Measurements from ENCODE around the gene PLIN3.
"Not testable (repeated sequence)": the region's sequence is repeated elsewhere in the genome, so short reads cannot be mapped to it uniquely, and the experiment has no call there.

The PLIN3 gene

GRCh38 chr19:4906963-4907362 lies 39.5 kb upstream of the PLIN3 start:
- peaks cover 4 to 31% (median 26%) of the 10 kb centered on the region in 4 experiments for H3K4me1 ChIP-seq (ENCODE audit: control extremely low read depth in 1 of 4, control insufficient read depth in 4 of 4, insufficient read depth in 4 of 4, low read length in 3 of 4)
- peaks cover 0 to 7% (median 0%) of the 10 kb centered on the region in 4 experiments for H3K36me3 ChIP-seq (ENCODE audit: control insufficient read depth in 4 of 4, insufficient read depth in 4 of 4, low read length in 3 of 4)
- 96% methylated on average over 8 of the region's 8 CpGs for WGBS (ENCODE audit: insufficient coverage)
- ChIA-PET POLR2A (interaction anchor here (0.6 to 0.7 kb wide), 3 partner anchors 40 to 1531 kb away, joined by 3 to 8 read pairs (median 5); partner anchors contain the start of gene KDM4B), CTCF (interaction anchor here (1.7 to 3.0 kb wide), 2 partner anchors 10 to 125 kb away, joined by 4 to 8 read pairs; no protein-coding TSS in a partner anchor)
- no peak overlapping the region for H3K4me3 ChIP-seq (ENCODE audit: control insufficient read depth in 1 of 7, extremely low read depth in 1 of 7, insufficient read depth in 4 of 7, low read depth in 2 of 7, low read length in 6 of 7)
- H3K27me3 ChIP-seq (replicated peaks in 2 of 5; ENCODE audit: control insufficient read depth in 4 of 5, insufficient read depth in 5 of 5, low read length in 4 of 5), result no peaks in the 10 kb centered on the region
- no peaks in the 10 kb centered on the region for H3K9me3 ChIP-seq (ENCODE audit: control extremely low read depth in 1 of 5, control insufficient read depth in 4 of 5, insufficient read depth in 2 of 5, low read depth in 1 of 5, low read length in 4 of 5)
- H3K27ac ChIP-seq (ENCODE audit: insufficient read depth in 1 of 2, low read depth in 1 of 2, low read length in 2 of 2, poor library complexity in 1 of 2, severe bottlenecking in 2 of 2), result no peak overlapping the region
- DNase-seq, result no peak

- Histone ChIP-seq H3K4me1 (ENCODE audit: control extremely low read depth in 1 of 4, control insufficient read depth in 4 of 4, insufficient read depth in 4 of 4, low read length in 3 of 4) (peaks cover 0 to 11% (median 8%) of the 10 kb centered on the region in 4 experiments), H3K27ac (ENCODE audit: insufficient read depth in 1 of 2, low read depth in 1 of 2, low read length in 2 of 2, poor library complexity in 1 of 2, severe bottlenecking in 2 of 2) (no peak overlapping the region), H3K27me3 (replicated peaks in 2 of 5; ENCODE audit: control insufficient read depth in 4 of 5, insufficient read depth in 5 of 5, low read length in 4 of 5) (no peaks in the 10 kb centered on the region), H3K36me3 (ENCODE audit: control insufficient read depth in 4 of 4, insufficient read depth in 4 of 4, low read length in 3 of 4) (no peaks in the 10 kb centered on the region), H3K4me3 (ENCODE audit: control insufficient read depth in 1 of 7, extremely low read depth in 1 of 7, insufficient read depth in 4 of 7, low read depth in 2 of 7, low read length in 6 of 7) (no peak overlapping the region), H3K9me3 (ENCODE audit: control extremely low read depth in 1 of 5, control insufficient read depth in 4 of 5, insufficient read depth in 2 of 5, low read depth in 1 of 5, low read length in 4 of 5) (no peaks in the 10 kb centered on the region)
- WGBS (ENCODE audit: insufficient coverage), result 100% methylated on average over 2 of the region's 3 CpGs
- no peak for DNase-seq
- CTCF ChIA-PET, result interaction anchor here (0.8 to 1.2 kb wide), 2 partner anchors 31 to 36 kb away, joined by 4 to 5 read pairs; no protein-coding TSS in a partner anchor
- POLR2A ChIA-PET, result interaction anchor here (0.7 kb wide), 1 partner anchor 14 kb away, joined by 4 read pairs; no protein-coding TSS in a partner anchor
These were observed 37.0 kb upstream of the PLIN3 start for GRCh38 chr19:4904481-4904880.

- H3K9me3 ChIP-seq (ENCODE audit: control extremely low read depth in 1 of 5, control insufficient read depth in 4 of 5, insufficient read depth in 2 of 5, low read depth in 1 of 5, low read length in 4 of 5), result no peaks in the 10 kb centered on the region
- POLR2A ChIA-PET, result no interaction called here
- H3K4me3 ChIP-seq (ENCODE audit: control insufficient read depth in 1 of 7, extremely low read depth in 1 of 7, insufficient read depth in 4 of 7, low read depth in 2 of 7, low read length in 6 of 7), result no peak within 1 kb of the TSS
- H3K27ac ChIP-seq (ENCODE audit: insufficient read depth in 1 of 2, low read depth in 1 of 2, low read length in 2 of 2, poor library complexity in 1 of 2, severe bottlenecking in 2 of 2), result no peak within 1 kb of the TSS
- 98% methylated on average over 6 of the region's 7 CpGs for WGBS (ENCODE audit: insufficient coverage)
- DNase-seq, result no peak
- H3K4me1 ChIP-seq (ENCODE audit: control extremely low read depth in 1 of 4, control insufficient read depth in 4 of 4, insufficient read depth in 4 of 4, low read length in 3 of 4), result no peaks in the 10 kb centered on the region
- CTCF ChIA-PET, result interaction anchor here (1.0 to 1.5 kb wide), 2 partner anchors 9 to 30 kb away, joined by 4 to 5 read pairs; no protein-coding TSS in a partner anchor
- no peaks in the 10 kb centered on the region for H3K36me3 ChIP-seq (ENCODE audit: control insufficient read depth in 4 of 4, insufficient read depth in 4 of 4, low read length in 3 of 4)
- H3K27me3 ChIP-seq (replicated peaks in 2 of 5; ENCODE audit: control insufficient read depth in 4 of 5, insufficient read depth in 5 of 5, low read length in 4 of 5), result no peaks in the 10 kb centered on the region
These were observed 35.3 kb upstream of the PLIN3 start, which contains the start of gene ARRDC5 for GRCh38 chr19:4902796-4903195. Gene ARRDC5 (minus strand): TSS chr19:4902896. CDS start chr19:4902825, 71 bp downstream.

- 97% methylated on average over 13 of the region's 13 CpGs for WGBS (ENCODE audit: insufficient coverage)
- H3K4me3 ChIP-seq (ENCODE audit: control insufficient read depth in 1 of 7, extremely low read depth in 1 of 7, insufficient read depth in 4 of 7, low read depth in 2 of 7, low read length in 6 of 7); CTCF ChIA-PET; DNase-seq; H3K36me3 ChIP-seq (ENCODE audit: control insufficient read depth in 4 of 4, insufficient read depth in 4 of 4, low read length in 3 of 4); H3K27ac ChIP-seq (ENCODE audit: insufficient read depth in 1 of 2, low read depth in 1 of 2, low read length in 2 of 2, poor library complexity in 1 of 2, severe bottlenecking in 2 of 2); H3K27me3 ChIP-seq (replicated peaks in 2 of 5; ENCODE audit: control insufficient read depth in 4 of 5, insufficient read depth in 5 of 5, low read length in 4 of 5); H3K4me1 ChIP-seq (ENCODE audit: control extremely low read depth in 1 of 4, control insufficient read depth in 4 of 4, insufficient read depth in 4 of 4, low read length in 3 of 4); H3K9me3 ChIP-seq (ENCODE audit: control extremely low read depth in 1 of 5, control insufficient read depth in 4 of 5, insufficient read depth in 2 of 5, low read depth in 1 of 5, low read length in 4 of 5); POLR2A ChIA-PET: not testable (repeated sequence)
These were observed 33.4 kb upstream of the PLIN3 start for GRCh38 chr19:4900879-4901278.

GRCh38 chr19:4897146-4897545 lies 29.7 kb upstream of the PLIN3 start:
- peaks cover 0 to 7% (median 3%) of the 10 kb centered on the region in 4 experiments for H3K4me1 ChIP-seq (ENCODE audit: control extremely low read depth in 1 of 4, control insufficient read depth in 4 of 4, insufficient read depth in 4 of 4, low read length in 3 of 4)
- peaks cover 0 to 2% (median 0%) of the 10 kb centered on the region in 4 experiments for H3K36me3 ChIP-seq (ENCODE audit: control insufficient read depth in 4 of 4, insufficient read depth in 4 of 4, low read length in 3 of 4)
- H3K27ac ChIP-seq (ENCODE audit: insufficient read depth in 1 of 2, low read depth in 1 of 2, low read length in 2 of 2, poor library complexity in 1 of 2, severe bottlenecking in 2 of 2), result no peak overlapping the region
- POLR2A ChIA-PET, result no interaction called here
- H3K9me3 ChIP-seq (ENCODE audit: control extremely low read depth in 1 of 5, control insufficient read depth in 4 of 5, insufficient read depth in 2 of 5, low read depth in 1 of 5, low read length in 4 of 5), result no peaks in the 10 kb centered on the region
- no peaks in the 10 kb centered on the region for H3K27me3 ChIP-seq (replicated peaks in 2 of 5; ENCODE audit: control insufficient read depth in 4 of 5, insufficient read depth in 5 of 5, low read length in 4 of 5)
- WGBS (ENCODE audit: insufficient coverage), result 83% methylated on average over 7 of the region's 7 CpGs
- CTCF ChIA-PET, result interaction anchor here (1.7 kb wide), 1 partner anchor 9 kb away, joined by 8 read pairs; no protein-coding TSS in a partner anchor
- no peak for DNase-seq
- no peak overlapping the region for H3K4me3 ChIP-seq (ENCODE audit: control insufficient read depth in 1 of 7, extremely low read depth in 1 of 7, insufficient read depth in 4 of 7, low read depth in 2 of 7, low read length in 6 of 7)

GRCh38 chr19:4896372-4896771 lies 28.9 kb upstream of the PLIN3 start:
- Histone ChIP-seq H3K36me3 (ENCODE audit: control insufficient read depth in 4 of 4, insufficient read depth in 4 of 4, low read length in 3 of 4) (peaks cover 0 to 2% (median 0%) of the 10 kb centered on the region in 4 experiments), H3K27ac (ENCODE audit: insufficient read depth in 1 of 2, low read depth in 1 of 2, low read length in 2 of 2, poor library complexity in 1 of 2, severe bottlenecking in 2 of 2) (no peak overlapping the region), H3K27me3 (replicated peaks in 2 of 5; ENCODE audit: control insufficient read depth in 4 of 5, insufficient read depth in 5 of 5, low read length in 4 of 5) (no peaks in the 10 kb centered on the region), H3K4me1 (ENCODE audit: control extremely low read depth in 1 of 4, control insufficient read depth in 4 of 4, insufficient read depth in 4 of 4, low read length in 3 of 4) (peaks cover 0 to 7% (median 3%) of the 10 kb centered on the region in 4 experiments), H3K4me3 (ENCODE audit: control insufficient read depth in 1 of 7, extremely low read depth in 1 of 7, insufficient read depth in 4 of 7, low read depth in 2 of 7, low read length in 6 of 7) (no peak overlapping the region), H3K9me3 (ENCODE audit: control extremely low read depth in 1 of 5, control insufficient read depth in 4 of 5, insufficient read depth in 2 of 5, low read depth in 1 of 5, low read length in 4 of 5) (no peaks in the 10 kb centered on the region)
- WGBS (ENCODE audit: insufficient coverage), result 80% methylated on average over 1 of the region's 3 CpGs
- no peak for DNase-seq
- CTCF ChIA-PET, result interaction anchor here (1.7 kb wide), 1 partner anchor 10 kb away, joined by 8 read pairs; no protein-coding TSS in a partner anchor
- POLR2A ChIA-PET, result no interaction called here

- H3K27ac ChIP-seq (ENCODE audit: insufficient read depth in 1 of 2, low read depth in 1 of 2, low read length in 2 of 2, poor library complexity in 1 of 2, severe bottlenecking in 2 of 2); H3K27me3 ChIP-seq (replicated peaks in 2 of 5; ENCODE audit: control insufficient read depth in 4 of 5, insufficient read depth in 5 of 5, low read length in 4 of 5); H3K36me3 ChIP-seq (ENCODE audit: control insufficient read depth in 4 of 4, insufficient read depth in 4 of 4, low read length in 3 of 4); H3K4me1 ChIP-seq (ENCODE audit: control extremely low read depth in 1 of 4, control insufficient read depth in 4 of 4, insufficient read depth in 4 of 4, low read length in 3 of 4); H3K9me3 ChIP-seq (ENCODE audit: control extremely low read depth in 1 of 5, control insufficient read depth in 4 of 5, insufficient read depth in 2 of 5, low read depth in 1 of 5, low read length in 4 of 5); CTCF ChIA-PET; H3K4me3 ChIP-seq (ENCODE audit: control insufficient read depth in 1 of 7, extremely low read depth in 1 of 7, insufficient read depth in 4 of 7, low read depth in 2 of 7, low read length in 6 of 7); POLR2A ChIA-PET; DNase-seq: not testable (repeated sequence)
- WGBS (ENCODE audit: insufficient coverage), result 100% methylated on average over 1 of the region's 11 CpGs
These were observed 25.5 kb upstream of the PLIN3 start for GRCh38 chr19:4892962-4893361.

Data from common myeloid progenitor, CD34-positive (primary cell).